Measurements from ENCODE around the gene SUMF2.
"Not testable (repeated sequence)": the region's sequence is repeated elsewhere in the genome, so short reads cannot be mapped to it uniquely, and the experiment has no call there.

Gene SUMF2

DNA sequence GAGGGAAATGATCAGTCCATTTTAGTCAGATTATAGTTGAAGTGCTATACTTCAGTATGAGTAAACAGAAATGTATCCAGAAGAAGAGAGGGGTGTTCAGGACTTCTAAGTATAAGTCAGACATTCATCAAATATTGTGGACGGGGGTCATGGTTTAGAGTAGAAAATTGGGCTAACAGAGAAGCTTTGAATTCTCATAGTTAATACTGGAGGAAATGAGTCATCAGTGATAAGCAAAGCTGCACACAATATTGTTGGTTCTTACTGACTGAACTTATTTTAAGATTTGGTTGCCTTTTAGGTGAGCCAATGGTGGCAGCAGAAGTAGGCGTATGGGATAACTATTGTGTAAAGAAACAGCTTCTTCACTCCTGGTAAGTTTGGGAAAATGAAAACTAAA is 1.7 kb upstream of the SUMF2 start:
- no peak overlapping the region for H3K4me3 ChIP-seq (ENCODE audit: low read depth, low read length)

DNA sequence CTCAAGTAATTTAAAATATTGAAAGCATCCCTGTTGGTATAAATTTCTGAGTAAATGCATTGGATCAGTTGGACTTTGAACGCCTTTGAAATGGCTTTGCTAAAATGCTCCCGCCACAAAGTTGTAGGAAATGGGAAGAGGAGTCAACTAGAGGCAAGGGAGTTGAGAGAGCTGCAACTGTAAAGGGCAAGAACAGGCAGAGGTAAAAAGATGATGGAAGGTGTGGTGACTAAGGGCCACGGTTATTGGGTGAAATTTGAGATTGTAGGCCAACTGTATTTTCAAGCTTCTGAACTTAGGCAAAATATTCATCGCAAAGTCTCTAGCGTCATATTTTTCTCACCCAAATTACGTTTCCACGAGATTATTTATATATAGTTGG is 595 bp upstream of the SUMF2 start:
- no peak overlapping the region for H3K4me3 ChIP-seq (ENCODE audit: low read depth, low read length)

DNA sequence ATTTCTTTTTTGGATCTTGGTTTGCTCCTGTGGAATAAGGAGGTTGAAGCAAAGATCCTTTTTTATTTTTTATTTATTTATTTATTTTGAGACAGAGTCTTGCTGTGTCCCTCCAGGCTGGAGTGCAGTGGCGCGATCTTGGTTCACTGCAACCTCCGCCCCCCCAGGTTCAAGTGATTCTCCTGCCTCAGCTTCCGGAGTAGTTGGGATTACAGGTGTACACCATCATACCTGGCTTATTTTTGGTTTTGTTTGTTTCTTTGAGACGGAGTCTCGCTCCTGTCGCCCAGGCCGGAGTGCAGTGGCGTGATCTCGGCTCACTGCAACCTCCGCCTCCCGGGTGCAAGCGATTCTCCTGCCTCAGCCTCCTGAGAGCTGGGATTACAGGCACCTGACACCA is 2.3 kb downstream of the SUMF2 start:
- not testable (repeated sequence) for H3K4me3 ChIP-seq (ENCODE audit: low read depth, low read length)

DNA sequence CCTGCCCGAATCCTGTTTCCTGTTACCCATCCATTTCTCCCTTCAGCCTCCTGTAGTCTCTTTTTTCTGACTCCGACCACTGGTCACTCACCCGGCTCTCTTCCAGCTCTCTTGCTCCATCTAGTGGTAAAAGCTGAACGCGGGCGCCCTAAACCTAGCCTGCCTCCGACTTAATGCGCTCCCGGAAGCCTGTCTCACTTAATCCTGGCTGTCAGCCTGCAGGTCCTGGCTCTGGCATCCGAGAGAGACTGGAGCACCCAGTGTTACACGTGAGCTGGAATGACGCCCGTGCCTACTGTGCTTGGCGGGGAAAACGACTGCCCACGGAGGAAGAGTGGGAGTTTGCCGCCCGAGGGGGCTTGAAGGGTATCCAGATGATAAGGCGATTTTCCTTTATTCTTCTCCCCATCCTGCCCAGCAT is 10.3 kb downstream of the SUMF2 start:
- no peak overlapping the region for H3K4me3 ChIP-seq (ENCODE audit: low read depth, low read length)

DNA sequence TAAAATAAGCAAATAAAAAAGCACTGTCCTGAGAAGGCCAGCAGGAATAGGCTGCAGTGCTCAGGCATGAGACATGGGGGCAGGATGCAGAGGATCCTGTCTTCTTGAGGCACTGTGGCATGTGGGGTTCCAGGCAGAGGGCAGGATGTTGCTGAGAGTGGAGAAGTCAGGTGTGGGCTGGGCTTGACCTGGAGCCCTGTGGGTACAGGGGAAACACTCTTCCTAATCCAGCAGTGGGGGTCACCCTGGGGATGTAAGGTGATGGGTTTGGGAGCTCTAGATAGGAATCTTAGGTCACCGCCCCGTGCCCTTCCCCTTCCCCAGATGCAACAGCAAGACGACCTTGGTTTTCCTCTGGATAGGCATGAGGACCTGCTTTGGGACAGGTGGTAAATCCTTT is 13.6 kb downstream of the SUMF2 start:
- H3K4me3 ChIP-seq (ENCODE audit: low read depth, low read length) = no peak overlapping the region

DNA sequence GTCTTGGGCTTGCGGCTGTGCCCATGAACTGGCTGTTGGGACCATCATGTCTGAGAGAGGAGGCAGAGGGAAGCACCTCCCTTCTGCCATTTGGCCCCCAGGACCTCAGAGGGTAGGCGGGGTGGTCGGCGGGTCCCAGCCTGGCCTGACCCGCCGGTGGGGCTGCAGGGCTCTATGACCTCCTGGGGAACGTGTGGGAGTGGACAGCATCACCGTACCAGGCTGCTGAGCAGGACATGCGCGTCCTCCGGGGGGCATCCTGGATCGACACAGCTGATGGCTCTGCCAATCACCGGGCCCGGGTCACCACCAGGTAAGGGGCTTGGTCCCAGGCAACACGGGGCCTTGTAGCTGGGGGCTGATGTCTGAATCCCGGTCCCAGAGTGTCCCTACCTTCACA is 14.1 kb downstream of the SUMF2 start:
- H3K4me3 ChIP-seq (ENCODE audit: low read depth, low read length) = no peak overlapping the region

DNA sequence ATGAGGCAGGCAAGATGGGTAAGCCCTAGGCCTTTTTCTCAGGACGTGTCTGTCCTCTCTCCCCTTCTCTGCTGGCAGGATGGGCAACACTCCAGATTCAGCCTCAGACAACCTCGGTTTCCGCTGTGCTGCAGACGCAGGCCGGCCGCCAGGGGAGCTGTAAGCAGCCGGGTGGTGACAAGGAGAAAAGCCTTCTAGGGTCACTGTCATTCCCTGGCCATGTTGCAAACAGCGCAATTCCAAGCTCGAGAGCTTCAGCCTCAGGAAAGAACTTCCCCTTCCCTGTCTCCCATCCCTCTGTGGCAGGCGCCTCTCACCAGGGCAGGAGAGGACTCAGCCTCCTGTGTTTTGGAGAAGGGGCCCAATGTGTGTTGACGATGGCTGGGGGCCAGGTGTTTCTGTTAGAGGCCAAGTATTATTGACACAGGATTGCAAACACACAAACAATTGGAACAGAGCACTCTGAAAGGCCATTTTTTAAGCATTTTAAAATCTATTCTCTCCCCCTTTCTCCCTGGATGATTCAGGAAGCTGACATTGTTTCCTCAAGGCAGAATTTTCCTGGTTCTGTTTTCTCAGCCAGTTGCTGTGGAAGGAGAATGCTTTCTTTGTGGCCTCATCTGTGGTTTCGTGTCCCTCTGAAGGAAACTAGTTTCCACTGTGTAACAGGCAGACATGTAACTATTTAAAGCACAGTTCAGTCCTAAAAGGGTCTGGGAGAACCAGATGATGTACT is 15.5 kb downstream of the SUMF2 start:
- H3K4me3 ChIP-seq (ENCODE audit: low read depth, low read length) = no peak overlapping the region

DNA sequence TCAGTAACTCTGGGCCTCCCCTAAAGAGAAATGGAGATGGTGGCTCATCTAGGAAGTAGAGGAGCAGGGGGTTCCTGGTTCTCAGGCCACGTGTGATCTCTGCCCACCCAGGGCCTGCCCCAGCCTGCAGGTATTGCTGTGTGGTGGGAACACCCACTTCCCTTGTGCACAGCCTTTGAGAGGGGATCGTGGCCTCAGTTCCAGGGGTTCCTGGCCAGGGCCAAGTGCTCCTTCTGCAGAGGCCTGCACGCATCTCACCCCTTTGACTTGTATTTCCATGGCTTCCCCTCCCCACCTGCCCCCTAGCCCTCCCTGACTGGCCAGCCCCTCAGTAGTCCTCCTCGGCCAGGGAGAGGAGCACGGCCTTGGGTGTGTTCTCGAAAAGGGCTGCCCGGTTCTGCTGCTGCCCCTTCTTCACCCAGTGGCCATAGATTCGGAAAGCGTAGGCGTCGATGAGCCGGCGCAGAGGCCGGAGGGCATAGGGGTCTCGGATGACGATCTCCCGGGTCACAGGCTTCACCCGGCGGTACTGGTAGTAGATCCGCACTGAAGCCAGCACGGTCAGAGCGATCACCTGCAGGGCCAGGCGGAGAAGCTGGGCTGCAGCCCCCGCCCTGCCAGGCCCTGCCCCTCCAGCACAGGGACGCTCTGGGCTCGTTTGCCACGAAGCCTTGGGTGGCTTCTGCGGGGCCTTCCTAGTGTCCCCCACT is 16.8 kb downstream of the SUMF2 start:
- not testable (repeated sequence) for H3K4me3 ChIP-seq (ENCODE audit: low read depth, low read length)

DNA sequence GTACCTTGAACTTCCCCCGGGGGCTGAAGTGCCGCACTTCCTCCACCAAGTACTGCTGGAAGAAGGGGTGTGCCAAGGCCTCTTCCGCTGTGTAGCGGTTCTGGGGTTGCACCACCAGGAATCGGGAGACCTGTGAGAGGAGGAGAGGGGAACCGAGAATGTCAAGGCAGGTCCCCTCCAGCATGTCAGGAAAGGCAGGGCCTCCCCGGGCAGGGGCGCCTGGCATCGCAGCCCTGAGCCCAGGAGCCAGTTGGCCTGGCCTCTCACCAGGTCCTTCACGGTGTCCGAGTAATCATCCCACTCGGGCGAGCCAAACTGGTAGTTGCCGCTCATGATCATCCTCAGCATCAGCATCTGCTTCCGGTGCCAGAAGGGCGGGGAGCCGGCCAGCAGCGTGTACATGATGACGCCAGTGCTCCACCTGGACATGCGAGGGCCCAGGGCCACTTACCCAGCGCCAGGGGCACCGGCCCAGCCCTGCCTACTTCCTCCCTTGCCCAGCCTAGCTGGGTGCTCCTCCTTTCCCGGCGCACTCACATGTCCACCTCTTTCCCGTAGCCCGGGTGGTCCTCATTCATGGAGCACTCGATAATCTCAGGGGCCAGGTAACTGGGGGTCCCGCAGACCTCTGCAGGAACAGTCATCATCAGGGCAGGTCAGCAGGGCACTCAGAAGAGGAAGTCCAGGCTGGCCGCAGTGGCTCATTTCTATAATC is 17.7 kb downstream of the SUMF2 start:
- no peak overlapping the region for H3K4me3 ChIP-seq (ENCODE audit: low read depth, low read length)

DNA sequence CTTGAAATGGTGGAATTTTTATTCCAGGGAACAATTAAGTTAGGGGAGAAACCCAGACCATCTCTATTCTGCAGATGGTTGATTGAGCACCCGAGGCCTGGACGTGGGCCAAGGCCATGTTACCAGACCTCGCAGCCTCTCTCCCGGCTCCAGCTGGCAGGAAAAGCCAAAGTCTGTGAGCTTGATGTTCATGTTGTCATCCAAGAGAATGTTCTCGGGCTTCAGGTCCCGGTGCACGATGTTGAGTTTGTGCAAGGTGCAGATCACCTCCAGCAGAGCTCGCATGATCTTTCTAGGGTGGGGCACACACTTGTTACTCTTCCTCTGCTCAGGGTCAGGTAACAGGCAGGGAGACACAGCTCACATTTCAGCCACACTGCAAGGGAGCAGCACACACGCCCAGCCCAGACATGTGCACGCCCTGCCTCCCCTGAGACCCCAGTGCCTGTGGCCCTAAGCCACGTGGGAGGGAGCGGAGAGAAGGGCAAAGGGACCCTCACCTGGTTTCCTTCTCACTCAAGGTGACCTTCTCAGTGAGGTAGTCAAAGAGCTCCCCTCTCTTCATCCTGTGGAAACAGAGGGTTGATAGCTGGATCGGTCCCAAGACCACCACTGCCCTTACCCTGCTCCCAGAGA is 19.2 kb downstream of the SUMF2 start:
- H3K4me3 ChIP-seq (ENCODE audit: low read depth, low read length) = no peak overlapping the region

DNA sequence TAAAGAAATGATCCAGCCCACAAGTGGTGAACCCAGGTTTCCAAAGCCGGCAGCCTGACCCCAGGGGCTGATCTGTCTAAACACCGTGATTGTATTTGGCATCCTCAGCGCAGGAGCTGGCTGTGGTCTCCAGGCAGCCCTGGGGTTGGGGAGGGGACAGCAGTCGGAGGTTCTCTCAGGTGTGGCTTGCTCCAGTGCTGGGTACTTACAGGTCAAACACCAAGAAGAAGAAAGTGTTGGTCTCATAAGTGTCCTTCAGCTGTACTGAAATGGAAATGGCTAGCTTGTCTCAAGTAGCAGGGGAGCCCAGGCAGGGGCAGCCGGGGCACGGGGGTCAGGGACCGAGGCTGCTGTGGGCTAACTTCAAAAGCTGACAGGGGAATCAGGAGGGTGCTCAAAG is 22.7 kb downstream of the SUMF2 start:
- no peak overlapping the region for H3K4me3 ChIP-seq (ENCODE audit: low read depth, low read length)

DNA sequence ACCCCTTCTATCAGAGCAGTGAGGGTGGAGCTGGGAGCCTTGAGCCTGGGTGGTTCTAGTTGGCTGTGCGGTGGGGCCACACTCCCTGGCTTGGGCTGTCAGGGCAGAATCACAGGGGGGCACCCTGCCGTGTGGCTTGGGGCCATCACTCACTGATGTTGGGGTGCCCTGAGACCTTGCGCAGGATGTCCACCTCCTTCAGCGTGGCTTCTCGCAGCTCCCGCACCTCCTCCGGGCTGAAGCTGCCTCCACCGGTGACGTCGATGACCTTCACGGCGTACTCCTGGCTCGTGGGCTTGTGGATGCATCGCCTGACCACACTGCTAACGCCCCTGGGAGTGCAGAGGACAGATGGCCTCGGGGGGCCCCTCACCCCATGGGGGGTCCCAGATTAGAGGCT is 23.4 kb downstream of the SUMF2 start:
- H3K4me3 ChIP-seq (ENCODE audit: low read depth, low read length) = no peak overlapping the region

DNA sequence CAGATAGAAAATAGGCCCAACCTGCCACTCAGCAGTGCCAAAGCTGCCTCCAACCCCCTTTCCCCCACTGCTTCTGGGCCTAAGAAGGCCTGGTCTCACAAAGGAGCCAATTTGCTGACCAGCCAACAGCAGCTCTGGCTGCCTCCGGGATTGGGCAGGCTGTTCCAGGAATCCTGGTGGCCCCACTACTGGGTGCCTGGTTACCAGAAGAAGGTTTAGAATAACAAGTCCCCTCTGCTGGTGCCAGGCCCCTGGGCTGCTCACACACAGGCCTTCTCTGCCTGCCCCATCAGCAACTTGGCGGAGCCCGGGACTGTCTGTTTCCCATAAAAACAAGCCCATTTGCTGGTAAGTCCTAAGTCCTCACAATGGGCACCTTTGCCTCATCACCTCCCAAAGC is 27.5 kb downstream of the SUMF2 start:
- no peak overlapping the region for H3K4me3 ChIP-seq (ENCODE audit: low read depth, low read length)

DNA sequence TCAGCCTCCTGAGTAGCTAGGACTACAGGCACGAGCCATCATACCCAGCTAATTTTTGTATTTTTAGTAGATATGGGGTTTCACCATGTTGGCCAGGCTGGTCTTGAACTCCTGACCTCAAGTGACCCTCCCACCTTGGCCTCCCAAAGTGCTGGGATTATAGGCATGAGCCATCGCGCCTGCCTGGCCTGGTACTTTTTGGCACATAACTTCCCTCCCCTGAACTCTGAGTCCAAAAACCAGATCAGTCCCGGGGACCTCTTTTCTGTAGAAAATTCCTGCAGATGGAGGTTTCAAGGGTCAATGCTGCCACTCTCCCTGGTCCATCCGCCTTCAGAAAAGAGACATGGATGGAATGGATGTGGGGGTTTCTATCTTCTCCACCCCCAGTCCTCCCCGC is 28.3 kb downstream of the SUMF2 start:
- not testable (repeated sequence) for H3K4me3 ChIP-seq (ENCODE audit: low read depth, low read length)

DNA sequence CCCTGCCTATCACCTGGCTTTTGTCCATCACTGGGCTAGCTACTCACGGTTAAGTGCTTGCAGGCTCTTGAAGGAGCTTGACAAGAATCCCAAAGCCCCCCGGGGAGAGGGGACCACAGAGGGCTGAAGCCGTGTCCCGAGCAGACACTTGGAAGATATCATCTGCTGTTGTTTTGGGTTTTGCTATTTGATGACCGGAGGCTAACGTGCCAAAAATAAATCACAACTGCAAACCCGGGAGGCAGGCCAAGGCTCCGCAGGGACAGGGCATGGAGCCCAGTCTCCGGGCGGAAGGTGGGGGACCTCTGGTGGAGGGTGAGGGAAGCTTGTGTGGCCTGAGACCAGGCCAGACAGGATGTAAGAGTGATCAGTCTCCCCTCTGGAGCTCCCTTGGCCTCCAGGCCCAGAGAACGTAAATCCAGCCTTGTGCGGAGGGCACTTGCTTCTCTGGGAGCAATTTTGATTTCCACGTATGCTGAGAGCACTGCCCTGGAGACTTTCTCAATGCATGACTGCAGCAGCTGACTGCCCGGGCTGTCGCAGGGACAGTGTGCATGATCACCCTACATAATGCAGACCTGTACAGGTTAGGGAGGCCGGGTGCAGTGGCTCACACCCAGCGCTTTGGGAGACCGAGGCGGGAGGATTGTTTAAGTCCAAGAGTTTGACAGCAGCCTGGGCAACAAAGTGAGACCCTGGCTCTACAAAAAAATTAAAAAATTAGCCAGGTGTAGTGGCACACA is 28.9 kb downstream of the SUMF2 start, which contains the start of gene PHKG1:
Gene PHKG1 (minus strand): TSS at position 164 of the 743 bp plus-strand sequence. CDS start 4,011 bp downstream, outside the sequence.
- no peak within 1 kb of the TSS for H3K4me3 ChIP-seq (ENCODE audit: low read depth, low read length)

DNA sequence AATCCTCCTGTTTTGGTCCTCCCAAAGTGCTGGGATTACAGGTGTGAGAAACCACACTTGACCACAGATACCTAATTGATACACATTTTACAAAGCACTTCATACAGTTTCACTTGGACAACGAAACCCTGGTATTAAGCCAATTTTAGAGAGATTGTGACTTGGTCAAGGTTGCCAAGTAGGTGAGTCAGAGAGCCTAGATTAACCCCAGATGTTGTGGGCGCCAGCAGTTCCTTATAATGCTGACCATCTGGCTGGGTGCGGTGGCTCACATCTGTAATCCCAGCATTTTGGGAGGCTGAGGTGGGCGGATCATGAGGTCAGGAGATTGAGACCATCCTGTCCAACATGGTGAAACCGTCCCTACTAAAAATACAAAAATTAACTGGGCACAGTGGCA is 33.6 kb downstream of the SUMF2 start:
- H3K4me3 ChIP-seq (ENCODE audit: low read depth, low read length) = no peak overlapping the region

DNA sequence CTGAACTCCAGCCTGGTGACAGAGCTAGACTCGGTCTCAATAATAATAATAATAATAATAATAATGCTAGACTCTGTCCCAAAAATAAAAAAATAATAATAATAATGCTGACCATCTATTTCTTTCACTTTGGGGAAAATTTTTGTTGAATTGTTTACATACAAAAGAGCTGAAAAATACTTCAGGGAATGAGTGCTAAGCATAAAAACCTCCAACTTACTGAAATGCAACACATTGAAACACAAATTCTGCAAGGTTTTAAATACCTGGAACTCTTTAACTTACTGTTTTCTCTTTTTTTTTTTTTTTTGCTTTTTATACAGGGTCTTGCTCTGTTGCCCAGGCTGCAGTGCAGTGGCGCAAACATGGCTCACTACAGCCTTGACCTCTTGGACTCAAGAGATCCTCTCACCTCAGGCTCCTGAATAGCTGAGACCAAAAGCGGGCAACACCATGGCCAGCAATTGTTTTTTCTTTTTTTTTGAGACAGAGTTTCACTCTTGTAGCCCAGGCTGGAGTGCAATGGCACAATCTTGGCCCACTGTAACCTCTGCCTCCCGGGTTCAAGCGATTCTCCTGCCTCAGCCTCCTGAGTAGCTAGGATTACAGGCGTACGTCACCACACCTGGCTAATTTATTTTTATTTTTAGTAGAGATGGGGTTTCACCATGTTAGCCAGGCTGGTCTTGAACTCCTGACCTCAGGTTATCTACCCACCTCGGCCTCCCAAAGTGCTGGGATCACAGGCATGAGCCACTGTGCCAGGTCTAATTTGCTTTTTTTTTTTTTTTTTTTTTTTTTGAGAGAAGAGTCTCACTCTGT is 34.3 kb downstream of the SUMF2 start:
- H3K4me3 ChIP-seq (ENCODE audit: low read depth, low read length) = not testable (repeated sequence)

DNA sequence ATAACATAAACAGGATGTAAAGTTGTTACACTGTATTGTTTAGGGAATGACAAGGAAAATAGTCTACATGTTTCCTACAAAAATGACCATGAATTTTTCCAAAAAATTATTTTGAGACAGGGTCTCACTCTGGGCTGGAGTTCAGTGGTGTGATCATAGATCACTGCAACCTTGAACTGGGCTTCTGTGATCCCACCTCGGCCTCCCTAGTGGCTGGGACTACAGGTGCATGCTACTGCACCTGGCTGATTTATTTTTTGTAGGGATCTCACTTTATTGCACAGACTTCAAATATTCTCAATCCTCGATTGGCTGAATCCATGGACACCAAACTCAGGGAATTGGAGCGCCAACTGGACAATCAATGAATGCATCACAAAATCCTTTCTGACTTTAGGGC is 35.6 kb downstream of the SUMF2 start:
- no peak overlapping the region for H3K4me3 ChIP-seq (ENCODE audit: low read depth, low read length)

DNA sequence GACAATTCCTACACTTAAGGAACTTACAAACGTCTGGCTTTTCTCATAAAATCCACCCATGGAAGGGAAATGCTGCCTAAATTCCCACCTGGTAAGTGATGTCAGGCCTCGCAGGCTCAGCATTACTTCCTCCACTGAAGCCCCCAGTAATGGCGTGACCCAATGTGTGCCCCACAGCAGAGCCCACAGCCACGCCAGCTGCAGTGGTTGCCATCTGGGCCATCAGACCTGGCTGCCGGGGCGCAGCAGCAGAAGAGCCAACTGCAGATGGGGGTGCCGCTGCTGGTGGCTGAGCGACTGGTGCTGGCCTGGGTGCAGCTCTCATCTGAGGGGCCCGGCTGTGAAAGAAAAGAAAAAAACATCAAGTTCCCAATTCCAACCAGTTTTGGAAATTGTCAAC is 40.1 kb downstream of the SUMF2 start:
- not testable (repeated sequence) for H3K4me3 ChIP-seq (ENCODE audit: low read depth, low read length)

DNA sequence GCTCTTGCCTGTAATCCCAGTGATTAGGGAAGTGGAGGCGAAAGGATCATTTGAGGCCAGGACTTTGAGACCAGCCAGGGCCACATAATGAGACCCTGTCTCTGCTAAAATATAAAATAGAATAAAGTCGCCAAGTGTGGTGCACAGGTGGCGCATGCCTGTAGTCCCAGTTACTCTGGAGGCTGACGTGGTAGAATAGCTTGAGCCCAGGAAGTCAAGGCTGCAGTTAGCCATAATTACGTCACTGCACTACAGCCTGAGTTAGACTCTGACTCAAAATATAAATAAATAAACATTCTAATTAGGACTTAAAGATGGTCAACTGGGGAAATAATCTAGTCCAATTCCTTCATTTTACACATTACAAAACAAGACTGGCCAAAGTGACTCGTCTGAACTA is 41.4 kb downstream of the SUMF2 start:
- peak overlapping the region; percentile 58 for H3K4me3 ChIP-seq (ENCODE audit: low read depth, low read length)

Data from iPS-11a (cell line).